HEK293 (cell line): Measurements from ENCODE around the gene HACD3.

ENCODE experiments used
- BCL11B ChIP-seq: fragments of 450-650 bp; formaldehyde crosslinking; IDR thresholded peaks from 2 replicates; pipeline ENCODE4 v1.5.1; 2016; ENCODE audit warnings: low read depth, missing biosample characterization, missing genetic modification characterization
- GLI4 ChIP-seq: fragments of 450-650 bp; formaldehyde crosslinking; IDR thresholded peaks from 2 replicates; pipeline ENCODE4 v1.5.1; 2016; ENCODE audit warnings: missing biosample characterization, missing genetic modification characterization
- KLF1 ChIP-seq: fragments of 450-650 bp; formaldehyde crosslinking; IDR thresholded peaks from 2 replicates; pipeline ENCODE4 v1.5.1; 2016; ENCODE audit warnings: missing biosample characterization, missing genetic modification characterization
- KLF16 ChIP-seq: fragments of 450-650 bp; formaldehyde crosslinking; IDR thresholded peaks from 2 replicates; pipeline ENCODE4 v1.5.1; 2017; ENCODE audit warnings: missing biosample characterization, missing genetic modification characterization
- PRDM1 ChIP-seq: fragments of 450-650 bp; formaldehyde crosslinking; IDR thresholded peaks from 2 replicates; pipeline ENCODE4; 2016; ENCODE audit warnings: missing biosample characterization, missing genetic modification characterization
- WT1 ChIP-seq: fragments of 450-650 bp; formaldehyde crosslinking; IDR thresholded peaks from 2 replicates; pipeline ENCODE4 v1.5.1; 2016; ENCODE audit warnings: missing biosample characterization, missing genetic modification characterization
- ZBTB8A ChIP-seq: fragments of 450-650 bp; formaldehyde crosslinking; IDR thresholded peaks from 2 replicates; pipeline ENCODE4 v1.5.1; 2016; ENCODE audit warnings: missing biosample characterization, missing genetic modification characterization
- ZFHX2 ChIP-seq: fragments of 450-650 bp; formaldehyde crosslinking; conservative IDR thresholded peaks from 2 replicates; pipeline ENCODE4 v1.5.1; 2016; ENCODE audit warnings: missing biosample characterization, missing genetic modification characterization
- ZFP69B ChIP-seq: fragments of 450-650 bp; formaldehyde crosslinking; IDR thresholded peaks from 2 replicates; pipeline ENCODE4 v1.5.1; 2016; ENCODE audit warnings: missing biosample characterization, missing genetic modification characterization
- ZIC2 ChIP-seq: fragments of 450-650 bp; formaldehyde crosslinking; IDR thresholded peaks from 2 replicates; pipeline ENCODE4 v1.5.1; 2016; ENCODE audit warnings: missing biosample characterization, missing genetic modification characterization
- ZNF16 ChIP-seq: fragments of 450-650 bp; formaldehyde crosslinking; IDR thresholded peaks from 2 replicates; pipeline ENCODE4 v1.5.1; 2016; ENCODE audit warnings: low read depth, missing biosample characterization, missing genetic modification characterization
- ZNF2 ChIP-seq: fragments of 450-650 bp; formaldehyde crosslinking; IDR thresholded peaks from 2 replicates; pipeline ENCODE4 v1.5.1; 2016; ENCODE audit warnings: missing biosample characterization, missing genetic modification characterization
- ZNF202 ChIP-seq: fragments of 450-650 bp; formaldehyde crosslinking; IDR thresholded peaks from 2 replicates; pipeline ENCODE4 v1.5.1; 2016; ENCODE audit warnings: missing biosample characterization, missing genetic modification characterization, borderline replicate concordance
- ZNF311 ChIP-seq: fragments of 450-650 bp; formaldehyde crosslinking; IDR thresholded peaks from 2 replicates; pipeline ENCODE4 v1.5.1; 2017; ENCODE audit warnings: missing biosample characterization, missing genetic modification characterization, borderline replicate concordance
- ZNF354C ChIP-seq: fragments of 450-650 bp; formaldehyde crosslinking; IDR thresholded peaks from 2 replicates; pipeline ENCODE4 v1.5.1; 2016; ENCODE audit warnings: missing biosample characterization, missing genetic modification characterization, low read depth, borderline replicate concordance
- ZNF48 ChIP-seq: fragments of 450-650 bp; formaldehyde crosslinking; IDR thresholded peaks from 2 replicates; pipeline ENCODE4 v1.5.1; 2016; ENCODE audit warnings: missing biosample characterization, missing genetic modification characterization
- ZNF510 ChIP-seq: fragments of 450-650 bp; formaldehyde crosslinking; IDR thresholded peaks from 2 replicates; pipeline ENCODE4 v1.5.1; 2018; ENCODE audit warnings: mild to moderate bottlenecking, missing genetic modification characterization, missing biosample characterization; ENCODE audit not compliant: insufficient replicate concordance
- ZNF521 ChIP-seq: fragments of 450-650 bp; formaldehyde crosslinking; IDR thresholded peaks from 2 replicates; pipeline ENCODE4 v1.5.1; 2017; ENCODE audit warnings: missing biosample characterization, mild to moderate bottlenecking, missing genetic modification characterization
- ZNF529 ChIP-seq: fragments of 450-650 bp; formaldehyde crosslinking; IDR thresholded peaks from 2 replicates; pipeline ENCODE4 v1.5.1; 2017; ENCODE audit warnings: missing genetic modification characterization, missing biosample characterization; ENCODE audit not compliant: insufficient replicate concordance
- ZNF530 ChIP-seq: fragments of 450-650 bp; formaldehyde crosslinking; IDR thresholded peaks from 2 replicates; pipeline ENCODE4 v1.5.1; 2016; ENCODE audit warnings: low read depth, missing biosample characterization, missing genetic modification characterization
- ZNF707 ChIP-seq: fragments of 450-650 bp; formaldehyde crosslinking; IDR thresholded peaks from 2 replicates; pipeline ENCODE4 v1.5.1; 2016; ENCODE audit warnings: missing biosample characterization, missing genetic modification characterization
- ZNF747 ChIP-seq: fragments of 450-650 bp; formaldehyde crosslinking; IDR thresholded peaks from 2 replicates; pipeline ENCODE4 v1.5.1; 2016; ENCODE audit warnings: missing biosample characterization, missing genetic modification characterization
- ZNF76 ChIP-seq: fragments of 450-650 bp; formaldehyde crosslinking; IDR thresholded peaks from 2 replicates; pipeline ENCODE4; 2016; ENCODE audit warnings: low read depth, missing biosample characterization, missing genetic modification characterization, borderline replicate concordance
- ZNF843 ChIP-seq: fragments of 450-650 bp; formaldehyde crosslinking; IDR thresholded peaks from 2 replicates; pipeline ENCODE4 v1.5.1; 2016; ENCODE audit warnings: missing biosample characterization, missing genetic modification characterization
- ZSCAN16 ChIP-seq: fragments of 450-650 bp; formaldehyde crosslinking; IDR thresholded peaks from 2 replicates; pipeline ENCODE4 v1.5.1; 2016; ENCODE audit warnings: missing biosample characterization, missing genetic modification characterization
- TF ChIP-seq, protein P1 (sequence below): fragments of 450-650 bp; formaldehyde crosslinking; IDR thresholded peaks from 2 replicates; pipeline ENCODE4 v1.5.1; 2016; ENCODE audit warnings: missing biosample characterization, missing genetic modification characterization, borderline replicate concordance
- TF ChIP-seq, protein P2 (sequence below): fragments of 450-650 bp; IDR thresholded peaks from 2 replicates; pipeline ENCODE4 v1.5.1; 2018; ENCODE audit warnings: missing biosample characterization, missing genetic modification characterization
- TF ChIP-seq, protein P3 (sequence below): fragments of 450-650 bp; formaldehyde crosslinking; IDR thresholded peaks from 2 replicates; pipeline ENCODE4 v1.5.1; 2016; ENCODE audit warnings: missing biosample characterization, missing genetic modification characterization

The HACD3 gene

DNA sequence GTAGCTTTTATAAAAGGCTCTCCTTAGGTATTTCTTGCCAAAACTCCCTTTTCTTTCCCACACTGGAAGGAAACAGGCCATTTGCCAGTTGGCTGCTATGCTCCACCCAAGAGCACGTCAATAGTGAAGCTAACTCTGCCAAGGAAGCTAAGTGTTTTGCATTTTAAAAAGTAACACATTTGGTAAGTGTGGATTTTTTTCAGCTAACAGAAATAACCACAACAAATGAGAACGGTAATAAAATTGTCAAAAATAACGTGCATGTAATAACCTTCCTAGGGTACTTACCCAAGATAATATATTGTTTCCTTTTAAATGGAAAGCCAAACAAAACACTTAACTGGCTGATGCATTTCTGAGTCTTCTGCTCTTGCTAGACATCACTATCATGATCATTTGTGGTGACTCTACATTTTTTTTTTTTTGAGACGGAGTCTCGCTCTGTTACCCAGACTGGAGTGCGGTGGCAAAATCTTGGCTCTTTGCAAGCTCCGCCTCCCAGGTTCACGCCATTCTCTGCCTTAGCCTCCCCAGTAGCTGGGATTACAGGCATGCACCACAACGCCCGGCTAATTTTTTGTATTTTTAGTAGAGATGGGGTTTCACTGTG, 17.4 kb upstream of the HACD3 start (continued):
- TF ChIP-seq, protein P1, sequence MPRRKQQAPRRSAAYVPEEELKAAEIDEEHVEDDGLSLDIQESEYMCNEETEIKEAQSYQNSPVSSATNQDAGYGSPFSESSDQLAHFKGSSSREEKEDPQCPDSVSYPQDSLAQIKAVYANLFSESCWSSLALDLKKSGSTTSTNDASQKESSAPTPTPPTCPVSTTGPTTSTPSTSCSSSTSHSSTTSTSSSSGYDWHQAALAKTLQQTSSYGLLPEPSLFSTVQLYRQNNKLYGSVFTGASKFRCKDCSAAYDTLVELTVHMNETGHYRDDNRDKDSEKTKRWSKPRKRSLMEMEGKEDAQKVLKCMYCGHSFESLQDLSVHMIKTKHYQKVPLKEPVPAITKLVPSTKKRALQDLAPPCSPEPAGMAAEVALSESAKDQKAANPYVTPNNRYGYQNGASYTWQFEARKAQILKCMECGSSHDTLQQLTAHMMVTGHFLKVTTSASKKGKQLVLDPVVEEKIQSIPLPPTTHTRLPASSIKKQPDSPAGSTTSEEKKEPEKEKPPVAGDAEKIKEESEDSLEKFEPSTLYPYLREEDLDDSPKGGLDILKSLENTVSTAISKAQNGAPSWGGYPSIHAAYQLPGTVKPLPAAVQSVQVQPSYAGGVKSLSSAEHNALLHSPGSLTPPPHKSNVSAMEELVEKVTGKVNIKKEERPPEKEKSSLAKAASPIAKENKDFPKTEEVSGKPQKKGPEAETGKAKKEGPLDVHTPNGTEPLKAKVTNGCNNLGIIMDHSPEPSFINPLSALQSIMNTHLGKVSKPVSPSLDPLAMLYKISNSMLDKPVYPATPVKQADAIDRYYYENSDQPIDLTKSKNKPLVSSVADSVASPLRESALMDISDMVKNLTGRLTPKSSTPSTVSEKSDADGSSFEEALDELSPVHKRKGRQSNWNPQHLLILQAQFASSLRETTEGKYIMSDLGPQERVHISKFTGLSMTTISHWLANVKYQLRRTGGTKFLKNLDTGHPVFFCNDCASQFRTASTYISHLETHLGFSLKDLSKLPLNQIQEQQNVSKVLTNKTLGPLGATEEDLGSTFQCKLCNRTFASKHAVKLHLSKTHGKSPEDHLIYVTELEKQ (tag by site-specific recombination): peak; percentile 42; the same call in 1 of the 2 replicates
- TF ChIP-seq ZIC2 (tag by site-specific recombination): no peak
- TF ChIP-seq ZNF202 (tag by site-specific recombination): no peak
- no peak for TF ChIP-seq GLI4
- TF ChIP-seq ZNF354C: no peak
- no peak for TF ChIP-seq ZNF510
- TF ChIP-seq, protein P2, sequence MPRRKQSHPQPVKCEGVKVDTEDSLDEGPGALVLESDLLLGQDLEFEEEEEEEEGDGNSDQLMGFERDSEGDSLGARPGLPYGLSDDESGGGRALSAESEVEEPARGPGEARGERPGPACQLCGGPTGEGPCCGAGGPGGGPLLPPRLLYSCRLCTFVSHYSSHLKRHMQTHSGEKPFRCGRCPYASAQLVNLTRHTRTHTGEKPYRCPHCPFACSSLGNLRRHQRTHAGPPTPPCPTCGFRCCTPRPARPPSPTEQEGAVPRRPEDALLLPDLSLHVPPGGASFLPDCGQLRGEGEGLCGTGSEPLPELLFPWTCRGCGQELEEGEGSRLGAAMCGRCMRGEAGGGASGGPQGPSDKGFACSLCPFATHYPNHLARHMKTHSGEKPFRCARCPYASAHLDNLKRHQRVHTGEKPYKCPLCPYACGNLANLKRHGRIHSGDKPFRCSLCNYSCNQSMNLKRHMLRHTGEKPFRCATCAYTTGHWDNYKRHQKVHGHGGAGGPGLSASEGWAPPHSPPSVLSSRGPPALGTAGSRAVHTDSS (tag by site-specific recombination): no peak
- TF ChIP-seq ZNF521: no peak
- TF ChIP-seq ZNF530 (tag by site-specific recombination): no peak
- TF ChIP-seq ZNF747 (tag by site-specific recombination): no peak
- peak; percentile 74 for TF ChIP-seq ZBTB8A (tag by site-specific recombination)
- peak; percentile 75; the same call in 1 of the 2 replicates for TF ChIP-seq ZFP69B (tag by site-specific recombination)
- TF ChIP-seq ZNF311: no peak
- TF ChIP-seq KLF16 (tag by site-specific recombination): no peak
- TF ChIP-seq, protein P3, sequence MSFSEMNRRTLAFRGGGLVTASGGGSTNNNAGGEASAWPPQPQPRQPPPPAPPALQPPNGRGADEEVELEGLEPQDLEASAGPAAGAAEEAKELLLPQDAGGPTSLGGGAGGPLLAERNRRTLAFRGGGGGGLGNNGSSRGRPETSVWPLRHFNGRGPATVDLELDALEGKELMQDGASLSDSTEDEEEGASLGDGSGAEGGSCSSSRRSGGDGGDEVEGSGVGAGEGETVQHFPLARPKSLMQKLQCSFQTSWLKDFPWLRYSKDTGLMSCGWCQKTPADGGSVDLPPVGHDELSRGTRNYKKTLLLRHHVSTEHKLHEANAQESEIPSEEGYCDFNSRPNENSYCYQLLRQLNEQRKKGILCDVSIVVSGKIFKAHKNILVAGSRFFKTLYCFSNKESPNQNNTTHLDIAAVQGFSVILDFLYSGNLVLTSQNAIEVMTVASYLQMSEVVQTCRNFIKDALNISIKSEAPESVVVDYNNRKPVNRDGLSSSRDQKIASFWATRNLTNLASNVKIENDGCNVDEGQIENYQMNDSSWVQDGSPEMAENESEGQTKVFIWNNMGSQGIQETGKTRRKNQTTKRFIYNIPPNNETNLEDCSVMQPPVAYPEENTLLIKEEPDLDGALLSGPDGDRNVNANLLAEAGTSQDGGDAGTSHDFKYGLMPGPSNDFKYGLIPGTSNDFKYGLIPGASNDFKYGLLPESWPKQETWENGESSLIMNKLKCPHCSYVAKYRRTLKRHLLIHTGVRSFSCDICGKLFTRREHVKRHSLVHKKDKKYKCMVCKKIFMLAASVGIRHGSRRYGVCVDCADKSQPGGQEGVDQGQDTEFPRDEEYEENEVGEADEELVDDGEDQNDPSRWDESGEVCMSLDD (tag by site-specific recombination): no peak
- TF ChIP-seq ZFHX2 (tag by site-specific recombination): no peak
- TF ChIP-seq KLF1 (tag by site-specific recombination): no peak
- no peak for TF ChIP-seq ZNF16 (tag by site-specific recombination)
- TF ChIP-seq ZNF2 (tag by site-specific recombination): peak; percentile 85; the same call in 1 of the 2 replicates
- TF ChIP-seq ZNF843: peak; percentile 88
- TF ChIP-seq ZNF707 (tag by site-specific recombination): no peak
- TF ChIP-seq ZNF76: no peak
- TF ChIP-seq ZNF529: no peak
- no peak for TF ChIP-seq PRDM1 (tag by site-specific recombination)
- TF ChIP-seq ZSCAN16 (tag by site-specific recombination): no peak
- peak; percentile 85 for TF ChIP-seq WT1 (tag by site-specific recombination)
- TF ChIP-seq ZNF48 (tag by site-specific recombination): no peak
- TF ChIP-seq BCL11B (tag by site-specific recombination): peak; percentile 55; the same call in 1 of the 2 replicates
